HT1080 (cell line): ENCODE results near the gene FUT1. TPM values are rescaled to one million over a fixed set of nuclear protein-coding genes. Genes with fewer than 3 reads are reported as not detected.
"Not testable (repeated sequence)": the region's sequence is repeated elsewhere in the genome, so short reads cannot be mapped to it uniquely, and the experiment has no call there.

ENCODE experiments used
- DNase-seq: peaks from one replicate; pipeline ENCODE4 v3.0.0-alpha.2; 2015; ENCODE audit warnings: low read depth
- polyA plus RNA-seq, 2 experiments: library from polyadenylated mRNA; depleted of rRNA; stranded (reverse); fragments of >200 nt; gene quantifications; 2 replicates each; pipeline ENCODE4 v1.2.3, GENCODE V29; 2015
- total RNA-seq: library from RNA; depleted of rRNA; stranded (reverse); fragments of >200 nt; shearing (Covaris generic); gene quantifications from 2 replicates; pipeline ENCODE4 v1.2.3, GENCODE V29; 2014; rRNA removed

FUT1 gene
- 0.10 TPM in 1 of 2 replicates, not detected in the other for total RNA-seq
- polyA plus RNA-seq (2015; cell fraction: cytosol; rRNA removed), result 0.65 and 1.2 TPM in 2 replicates
- polyA plus RNA-seq (2015; cell fraction: nucleus; rRNA removed), result 0.85 and 1.4 TPM in 2 replicates

- DNase-seq, result no peak
These were observed at the start of gene FUT1 for GRCh38 chr19:48752496-48753365. TSS of gene FUT1 (minus strand) at chr19:48752641. CDS start at chr19:48751281, 1,360 bp downstream.

- DNase-seq, result no peak
These were observed 47.2 kb upstream of the FUT1 start for GRCh38 chr19:48799358-48800300.

- no peak for DNase-seq
These were observed 46.5 kb upstream of the FUT1 start for GRCh38 chr19:48798937-48799336.

- DNase-seq, result no peak
These were observed 44.7 kb upstream of the FUT1 start for GRCh38 chr19:48797103-48797502.

GRCh38 chr19:48796298-48797083, 44.0 kb upstream of the FUT1 start:
- DNase-seq, result no peak

GRCh38 chr19:48795685-48796070, 43.2 kb upstream of the FUT1 start:
- no peak for DNase-seq

GRCh38 chr19:48795055-48795684, 42.7 kb upstream of the FUT1 start:
- DNase-seq, result peak; percentile 91

- DNase-seq, result no peak
These were observed 41.9 kb upstream of the FUT1 start for GRCh38 chr19:48794291-48794690.

GRCh38 chr19:48793271-48793670, 40.8 kb upstream of the FUT1 start:
- DNase-seq, result no peak

GRCh38 chr19:48787331-48787730, 34.9 kb upstream of the FUT1 start:
- DNase-seq, result not testable (repeated sequence)

- DNase-seq, result not testable (repeated sequence)
These were observed 34.0 kb upstream of the FUT1 start for GRCh38 chr19:48786422-48786821.

GRCh38 chr19:48784527-48784926, 32.1 kb upstream of the FUT1 start:
- no peak for DNase-seq

GRCh38 chr19:48780631-48781391, 28.4 kb upstream of the FUT1 start:
- DNase-seq, result peak; percentile 67

- DNase-seq, result no peak
These were observed 27.2 kb upstream of the FUT1 start for GRCh38 chr19:48779636-48780035.

GRCh38 chr19:48777720-48778119, 25.3 kb upstream of the FUT1 start:
- DNase-seq, result no peak

GRCh38 chr19:48777139-48777538, 24.7 kb upstream of the FUT1 start:
- no peak for DNase-seq

GRCh38 chr19:48772503-48772953, 20.1 kb upstream of the FUT1 start:
- DNase-seq, result no peak

GRCh38 chr19:48770734-48771472, 18.5 kb upstream of the FUT1 start:
- DNase-seq, result no peak

GRCh38 chr19:48770266-48770665, 17.8 kb upstream of the FUT1 start:
- DNase-seq, result peak; percentile 27
